Stimulated activated CD8-positive, alpha-beta memory T cell treated with anti-CD3 and anti-CD28 coated beads, Interleukin-2, amount 100 ng/mL, for 48 hours (primary cell): ENCODE data around the gene MEGF6.
A peak's percentile ranks its signal among the peaks of the same experiment; 100 is the strongest.

Source experiments
- DNase-seq, 2 donors: peaks; one replicate each; pipeline ENCODE4 v3.0.0-alpha.2; 2020; ENCODE audit warnings: low read depth in 2 of 2

The MEGF6 gene

GRCh38 chr1:3485016-3485415, 126.3 kb downstream of the MEGF6 start:
- DNase-seq, result no peak

DNA sequence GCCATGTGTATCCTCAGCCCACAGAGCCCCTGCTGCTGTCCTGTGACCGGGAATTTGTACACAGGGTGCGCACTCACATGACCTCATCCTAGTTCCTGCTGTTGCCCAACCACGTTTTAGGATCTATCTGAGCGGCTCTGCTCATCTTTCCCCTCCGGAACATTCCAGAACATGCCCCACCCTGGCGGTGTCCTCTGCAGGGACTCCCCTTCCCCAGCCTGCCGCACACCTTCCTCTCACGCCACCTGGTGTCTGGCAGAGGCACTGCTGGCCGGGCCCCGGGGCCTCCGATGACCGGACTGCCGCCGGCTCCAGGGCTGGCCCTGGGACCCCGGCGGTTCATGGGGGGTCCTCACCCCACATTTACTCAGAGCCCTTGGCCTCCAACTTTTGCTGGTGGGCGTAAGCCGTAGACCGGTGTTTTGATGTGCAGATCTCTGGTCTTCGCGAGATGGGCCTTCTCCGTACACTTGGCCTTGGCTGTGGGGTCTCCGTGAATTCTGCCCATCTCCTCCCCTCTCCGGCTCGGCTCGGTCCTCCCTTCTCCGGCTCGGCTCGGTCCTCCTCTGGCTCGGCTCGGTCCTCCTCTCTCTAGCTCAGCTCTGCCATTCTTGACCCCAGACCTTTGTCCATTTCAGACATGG, 127.4 kb downstream of the MEGF6 start:
- DNase-seq, result peak; percentile 25 to 38

DNA sequence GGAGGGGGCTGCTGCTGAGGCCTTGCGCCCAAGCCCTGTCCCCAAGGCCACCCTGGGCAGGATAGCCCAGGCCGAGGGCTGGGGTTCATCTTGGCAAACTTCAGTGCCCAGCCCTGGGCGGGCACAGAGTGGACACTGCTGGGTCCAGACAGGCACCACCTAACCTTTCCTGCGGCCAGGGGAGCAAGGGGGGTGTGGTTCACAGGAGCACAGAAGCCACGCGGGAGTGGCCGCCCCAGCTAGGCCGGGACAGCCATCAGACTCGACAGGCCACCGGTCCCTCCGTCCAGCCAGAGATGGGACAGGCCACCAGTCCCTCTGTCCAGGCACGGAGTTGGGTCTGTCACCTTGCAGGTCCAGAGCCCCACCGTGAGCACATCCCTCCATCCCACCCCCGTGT, 127.9 kb downstream of the MEGF6 start:
- no peak for DNase-seq

DNA sequence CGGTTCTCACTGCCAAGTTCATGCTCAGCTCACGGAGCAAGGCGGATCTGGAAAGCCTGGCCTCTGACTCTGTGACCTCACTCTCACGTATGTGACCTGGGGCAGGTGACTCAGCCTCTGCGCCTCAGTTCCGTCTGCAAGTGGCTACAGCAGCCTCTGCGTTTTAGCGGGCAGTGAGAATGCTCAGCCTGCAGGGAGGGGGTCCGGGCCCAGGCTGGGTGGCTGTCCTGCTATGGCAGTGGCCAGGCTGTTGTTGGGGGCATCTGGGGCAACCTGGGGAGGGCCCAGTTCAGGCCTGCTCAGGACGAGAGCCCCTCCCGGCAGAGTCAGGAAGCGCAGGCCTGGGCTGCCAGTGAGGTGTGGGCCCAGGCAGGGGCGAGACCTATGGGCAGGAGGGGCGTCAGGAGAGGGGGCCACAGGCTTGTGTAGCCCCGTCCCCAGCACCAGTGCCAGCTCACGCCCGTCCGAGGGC, 128.9 kb downstream of the MEGF6 start:
- DNase-seq, result no peak

DNA sequence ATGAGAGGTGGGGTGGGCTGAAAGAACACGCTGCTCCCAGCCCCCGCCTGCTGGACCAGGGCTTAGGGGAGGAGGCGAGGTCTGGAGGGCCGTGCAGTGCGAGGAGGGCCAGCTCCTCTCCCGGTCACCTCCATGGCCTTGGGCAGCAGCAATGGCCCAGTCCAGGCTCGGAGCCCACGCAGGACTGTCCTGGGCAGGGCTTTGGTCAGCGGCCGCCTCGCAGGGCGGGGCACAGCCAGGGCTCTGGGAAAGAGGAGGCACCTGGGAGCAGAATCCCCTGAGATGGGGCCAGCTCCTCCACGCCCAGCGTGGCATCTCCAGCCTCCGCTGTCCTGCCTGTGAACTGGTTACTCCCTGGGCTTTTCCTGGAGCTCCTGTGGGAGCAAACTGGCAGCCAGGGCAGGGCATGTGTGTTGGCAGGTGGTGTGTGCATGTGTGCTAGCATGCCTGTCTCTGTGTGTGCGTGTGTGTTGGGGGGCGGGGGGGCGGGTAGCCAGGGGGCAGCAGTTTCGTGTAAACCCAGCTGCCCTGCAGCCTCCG, 129.4 kb downstream of the MEGF6 start:
- DNase-seq, result no peak

DNA sequence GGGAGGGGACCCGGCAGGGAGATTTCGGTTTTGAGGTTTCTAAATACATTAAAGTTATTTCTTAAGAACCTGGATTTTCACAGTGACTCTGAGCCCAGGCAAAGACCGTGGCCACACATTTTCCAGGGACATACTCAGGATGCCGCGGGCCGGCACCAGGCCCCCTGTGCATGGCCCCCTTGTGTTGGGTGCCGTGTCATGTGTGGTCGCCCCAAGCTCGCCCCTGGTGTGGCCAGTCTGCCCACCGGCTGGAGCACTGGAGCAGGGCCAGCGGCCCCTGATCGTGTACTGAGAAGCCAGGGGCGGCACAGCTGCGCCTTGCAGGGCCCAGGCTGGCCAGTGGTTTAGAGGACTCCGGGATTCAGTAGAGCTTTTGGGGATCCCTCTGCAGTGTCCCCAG, 130.3 kb downstream of the MEGF6 start:
- DNase-seq, result no peak

GRCh38 chr1:3480369-3480719, 131.0 kb downstream of the MEGF6 start:
- no peak for DNase-seq

DNA sequence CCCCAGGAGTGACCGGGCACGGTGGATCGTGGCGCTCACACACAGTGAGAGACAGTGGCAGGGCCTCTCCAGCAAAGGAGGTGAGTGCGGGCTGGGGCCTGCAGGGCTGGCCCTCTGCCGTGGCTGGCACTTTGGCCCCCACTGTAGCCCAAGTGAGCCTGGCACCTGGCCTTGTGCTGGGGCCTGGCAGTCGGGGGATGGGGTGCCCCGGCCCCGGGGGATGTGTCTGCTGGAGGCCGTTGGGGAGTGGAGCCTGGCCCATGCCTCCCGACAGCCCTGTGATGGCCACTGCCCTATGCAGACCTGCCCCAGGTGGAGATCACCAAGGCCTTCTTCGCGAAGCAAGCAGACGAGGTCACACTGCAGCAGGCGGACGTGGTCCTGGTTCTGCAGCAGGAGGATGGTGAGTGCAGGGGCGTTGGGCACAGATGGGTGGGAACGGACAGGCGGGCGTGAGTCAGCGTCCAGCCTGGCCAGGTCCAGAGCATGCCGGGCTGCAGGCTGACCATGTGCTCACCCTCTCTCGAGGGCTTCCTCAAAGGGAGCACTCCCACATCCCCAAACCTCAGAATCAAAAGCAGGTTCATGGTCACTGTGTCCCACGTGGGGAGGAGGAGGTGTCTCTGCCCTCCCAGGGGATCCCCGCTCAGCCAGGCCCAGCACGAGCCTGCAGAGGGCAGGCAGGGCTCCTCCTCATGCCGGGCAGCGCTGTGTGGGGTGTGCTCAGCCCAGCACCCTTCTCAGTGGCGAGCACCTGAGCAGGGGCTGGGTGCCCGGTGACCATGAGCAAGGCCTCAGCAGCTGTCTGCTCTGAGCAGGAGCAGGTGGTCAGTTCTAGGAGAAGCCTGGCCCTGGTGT, 131.6 kb downstream of the MEGF6 start:
- no peak for DNase-seq

DNA sequence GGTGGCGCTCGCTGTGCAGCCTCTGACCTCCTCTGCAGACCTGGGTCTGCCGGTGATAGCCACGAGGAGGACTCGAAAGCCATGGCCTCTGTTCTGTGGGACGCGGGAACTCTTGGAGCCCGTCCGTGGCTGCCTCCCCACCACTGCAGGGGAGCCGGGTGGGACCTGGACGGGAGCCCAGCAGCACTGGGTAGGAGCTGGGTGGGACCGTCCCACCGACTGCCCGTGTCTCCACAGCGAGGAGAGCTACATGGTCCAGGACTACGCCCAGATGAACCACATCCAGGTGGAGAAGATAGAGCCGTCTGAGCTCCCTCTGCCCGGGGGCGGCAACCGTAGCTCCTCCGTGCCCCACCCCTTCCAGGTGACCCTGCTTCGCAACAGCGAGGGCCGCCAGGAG, 133.1 kb downstream of the MEGF6 start:
- no peak for DNase-seq

- DNase-seq, result no peak
These were observed 133.9 kb downstream of the MEGF6 start for GRCh38 chr1:3477241-3477995.

- no peak for DNase-seq
These were observed 134.6 kb downstream of the MEGF6 start for GRCh38 chr1:3476666-3477065.

DNA sequence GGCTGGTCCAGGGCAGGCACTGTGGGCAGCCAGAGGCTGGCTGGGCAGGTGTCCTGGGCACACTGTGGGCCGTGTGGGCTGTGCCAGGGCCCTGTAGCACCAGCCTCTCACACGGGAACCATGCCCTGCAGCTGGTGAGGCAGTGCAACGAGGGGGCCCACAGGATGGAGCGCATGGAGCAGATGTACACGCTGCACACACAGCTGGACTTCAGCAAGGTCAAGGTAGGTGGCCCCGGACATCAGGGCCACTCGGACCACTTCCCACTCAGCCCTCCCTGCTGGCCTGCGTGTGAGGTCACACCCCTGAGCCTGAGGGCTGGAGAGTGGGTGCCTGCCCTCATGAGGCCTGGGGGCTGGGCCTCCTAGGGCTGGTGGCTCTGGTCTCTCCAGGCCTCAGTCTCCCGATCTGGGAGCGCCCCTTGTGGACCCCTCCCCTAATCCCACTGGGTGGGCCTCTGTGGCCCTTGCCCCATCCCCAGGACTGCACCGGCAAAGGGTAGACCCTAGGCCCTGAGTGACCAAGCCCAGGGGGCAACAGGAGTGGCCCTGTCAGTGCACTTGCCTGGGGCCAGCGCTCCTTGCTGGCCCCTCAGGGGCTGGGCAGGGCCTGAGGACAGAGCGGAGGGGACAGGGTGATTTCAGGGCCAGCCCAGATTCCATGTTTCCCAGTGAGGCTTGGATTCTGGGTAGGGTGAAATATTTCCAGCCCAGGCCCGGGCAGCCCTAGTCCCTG, 135.3 kb downstream of the MEGF6 start:
- no peak for DNase-seq

- DNase-seq, result no peak
These were observed 136.9 kb downstream of the MEGF6 start for GRCh38 chr1:3474421-3474820.

GRCh38 chr1:3474016-3474415, 137.3 kb downstream of the MEGF6 start:
- DNase-seq, result no peak

DNA sequence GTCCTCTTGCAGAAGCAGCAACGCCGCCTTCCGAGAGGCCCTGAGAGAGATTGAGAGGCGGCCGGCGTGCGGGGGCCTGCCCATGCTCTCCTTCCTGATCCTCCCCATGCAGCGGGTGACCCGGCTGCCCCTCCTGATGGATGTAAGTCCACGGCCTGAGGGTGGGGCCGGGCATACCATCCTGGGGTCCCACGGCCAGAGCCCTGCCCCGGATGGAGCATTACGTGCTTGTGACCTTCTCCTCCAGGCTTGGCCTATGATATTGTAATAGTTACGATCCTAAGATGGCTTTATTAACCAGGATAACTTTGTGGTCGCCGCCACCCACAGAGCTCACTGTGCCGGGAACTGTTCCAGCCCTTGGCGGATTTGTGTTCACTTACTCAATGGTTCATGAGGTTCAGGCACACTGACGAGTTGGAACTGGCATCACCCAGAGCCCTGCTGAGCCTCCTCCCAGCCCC, 137.9 kb downstream of the MEGF6 start:
- no peak for DNase-seq

DNA sequence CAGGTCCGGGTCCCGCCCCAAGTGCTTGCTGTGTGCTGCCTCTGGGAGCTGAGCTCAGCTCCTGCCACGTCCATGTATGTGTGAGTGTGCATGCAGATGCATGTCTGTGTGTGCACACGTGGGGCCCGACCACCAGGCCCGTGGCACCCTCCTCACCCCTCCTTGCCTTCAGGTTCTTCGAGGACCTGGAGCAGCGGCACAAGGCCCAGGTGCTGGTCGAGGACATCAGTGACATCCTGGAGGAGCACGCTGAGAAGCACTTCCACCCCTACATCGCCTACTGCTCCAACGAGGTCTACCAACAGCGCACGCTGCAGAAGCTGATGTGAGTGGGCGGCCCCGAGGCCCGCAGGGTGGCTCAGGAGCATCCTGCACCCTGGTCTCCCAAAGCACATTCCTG, 138.4 kb downstream of the MEGF6 start:
- DNase-seq, result no peak

- DNase-seq, result no peak
These were observed 139.0 kb downstream of the MEGF6 start for GRCh38 chr1:3472088-3472850.

GRCh38 chr1:3471356-3472087, 139.8 kb downstream of the MEGF6 start:
- no peak for DNase-seq

GRCh38 chr1:3470650-3471355, 140.5 kb downstream of the MEGF6 start:
- DNase-seq, result no peak
